Forelimb muscle (tissue), 1 donor: ENCODE results near the gene BEND7. TPM values are rescaled to one million over a fixed set of nuclear protein-coding genes. Genes with fewer than 3 reads are reported as not detected.

ENCODE experiments used
- DNase-seq: peaks from one replicate; pipeline ENCODE4 v3.0.0-alpha.2; 2013; ENCODE audit warnings: low read depth
- polyA plus RNA-seq: library from polyadenylated mRNA; unstranded; fragments of 120-200 nt; gene quantifications from one replicate; pipeline ENCODE4 v1.2.1, GENCODE V29; 2013; ENCODE audit not compliant: insufficient read length

Gene BEND7
- polyA plus RNA-seq, 1 donor = 7.8 TPM

DNA sequence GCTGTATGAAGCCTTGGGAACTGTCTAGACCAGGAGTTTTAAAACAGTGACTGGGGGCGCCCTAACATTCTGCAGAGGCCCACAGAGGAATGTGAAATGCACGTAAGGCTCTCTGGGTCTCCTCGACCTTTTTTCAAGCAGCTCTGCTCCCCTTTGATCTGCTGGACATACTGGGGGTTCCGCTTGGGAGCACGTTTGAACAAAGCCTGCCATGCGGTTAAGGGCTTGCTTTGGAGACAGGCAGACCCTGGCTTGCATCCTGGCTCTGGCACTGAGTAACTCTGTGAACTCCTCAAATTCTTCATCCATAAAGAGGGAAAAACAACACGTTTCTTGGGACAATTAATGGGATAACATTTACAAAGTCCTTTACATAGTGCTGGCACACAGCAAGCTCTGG, 7.8 kb downstream of the BEND7 start:
- DNase-seq = no peak

DNA sequence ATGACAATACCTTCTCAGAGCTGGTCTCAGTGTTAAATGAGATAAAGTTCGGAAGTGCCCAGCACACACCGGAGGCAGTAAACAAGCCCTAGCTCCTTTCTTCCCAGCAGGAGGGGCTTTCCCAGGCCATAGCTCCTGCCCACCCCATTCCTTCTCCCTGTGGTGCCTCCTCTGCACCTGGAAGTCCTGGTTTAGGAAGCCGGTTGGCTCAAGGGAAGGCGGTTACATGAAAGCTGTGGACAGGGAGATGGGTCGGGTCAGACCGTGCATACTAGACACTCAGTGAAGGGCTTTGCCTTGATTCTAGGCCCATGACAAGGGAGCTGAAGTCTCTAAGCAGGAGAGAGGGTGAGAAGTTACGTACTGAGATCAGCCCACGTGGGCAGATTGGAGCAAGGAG, 8.6 kb downstream of the BEND7 start:
- DNase-seq = no peak

- no peak for DNase-seq
Observed at GRCh38 chr10:13518076-13518692, 10.6 kb downstream of the BEND7 start.

- no peak for DNase-seq
Observed at GRCh38 chr10:13517675-13518074, 11.1 kb downstream of the BEND7 start.

GRCh38 chr10:13516176-13516575, 12.6 kb downstream of the BEND7 start:
- DNase-seq = no peak

DNA sequence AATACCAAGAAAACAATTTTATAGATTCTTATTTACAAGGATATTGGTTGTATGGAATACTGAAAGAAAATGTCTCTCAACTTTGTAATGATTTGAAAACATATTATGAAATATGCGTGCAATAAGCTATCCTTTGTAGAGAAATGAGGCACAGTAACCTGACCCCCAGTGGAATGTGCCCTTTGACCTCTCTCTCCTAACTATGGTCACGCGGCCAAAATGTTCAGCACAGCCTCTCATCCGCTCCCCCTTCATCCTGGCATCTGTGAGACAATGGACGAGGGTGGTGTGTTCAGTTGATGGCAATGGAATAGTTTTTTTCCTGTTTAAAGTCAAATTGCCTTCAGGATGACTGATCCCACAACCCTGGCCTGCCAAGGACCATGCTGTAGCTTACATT, 13.3 kb downstream of the BEND7 start:
- DNase-seq = no peak

DNA sequence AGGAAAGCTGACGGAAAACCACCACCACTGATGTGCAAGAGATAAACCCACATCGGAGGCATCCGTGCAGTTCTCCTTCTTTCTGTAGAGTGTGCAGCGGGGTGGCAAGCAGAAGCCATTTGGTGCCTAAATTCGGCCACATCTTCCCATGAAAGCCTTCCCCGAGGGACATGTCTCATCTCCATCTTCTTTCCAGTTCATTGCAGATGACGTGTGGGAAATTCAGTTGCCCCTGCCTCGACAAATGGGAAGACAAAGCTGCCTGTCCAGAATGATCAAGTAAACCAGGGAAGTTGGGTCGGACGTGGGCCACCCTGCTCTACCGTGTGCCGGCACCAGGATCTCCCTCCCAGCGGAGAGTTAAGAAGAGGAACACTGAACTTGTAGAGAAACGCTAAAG, 14.5 kb downstream of the BEND7 start:
- DNase-seq = no peak

GRCh38 chr10:13512564-13512963, 16.2 kb downstream of the BEND7 start:
- DNase-seq = no peak

- DNase-seq = no peak
Observed at GRCh38 chr10:13511409-13511808, 17.4 kb downstream of the BEND7 start.

GRCh38 chr10:13505052-13505680, 23.6 kb downstream of the BEND7 start:
- no peak for DNase-seq

GRCh38 chr10:13503745-13504463, 24.9 kb downstream of the BEND7 start:
- DNase-seq = no peak

DNA sequence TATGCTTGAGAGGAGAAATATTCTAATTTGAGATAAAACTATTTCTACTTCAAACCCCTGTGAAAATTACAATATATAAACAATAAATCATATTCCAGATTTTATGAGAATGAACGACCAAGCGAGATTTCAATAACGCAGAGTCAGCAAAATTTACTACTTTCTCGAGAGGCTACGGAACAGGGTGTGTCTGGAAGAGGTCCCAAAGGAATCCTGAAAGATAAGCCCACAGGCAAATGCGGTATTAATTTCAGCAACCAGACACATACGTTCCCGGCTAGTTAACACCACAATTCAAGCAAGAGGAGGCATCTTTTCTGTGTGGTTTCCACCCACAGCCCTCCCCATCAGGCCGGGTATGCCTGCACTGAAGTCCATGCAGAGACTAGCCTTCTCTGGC, 26.4 kb downstream of the BEND7 start:
- no peak for DNase-seq

DNA sequence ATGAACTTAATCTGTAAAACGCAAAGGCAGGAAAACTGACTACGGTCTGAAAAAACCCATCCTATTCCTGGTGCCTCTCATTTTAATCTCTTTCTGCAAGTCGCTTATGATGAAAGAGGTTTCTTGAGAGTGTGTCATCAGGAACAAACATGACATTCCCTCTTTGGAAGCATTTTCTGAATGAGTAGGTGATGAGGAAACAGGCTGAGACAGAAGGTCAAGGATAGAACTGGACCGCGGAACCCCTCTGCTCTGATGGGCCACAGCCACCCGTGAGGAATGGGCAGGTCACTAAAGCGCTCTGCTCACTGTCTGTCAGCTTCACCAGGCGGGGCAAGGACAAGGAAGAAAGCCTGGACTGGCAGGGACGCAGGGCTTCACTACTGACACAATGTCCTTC, 28.6 kb downstream of the BEND7 start:
- DNase-seq = no peak

DNA sequence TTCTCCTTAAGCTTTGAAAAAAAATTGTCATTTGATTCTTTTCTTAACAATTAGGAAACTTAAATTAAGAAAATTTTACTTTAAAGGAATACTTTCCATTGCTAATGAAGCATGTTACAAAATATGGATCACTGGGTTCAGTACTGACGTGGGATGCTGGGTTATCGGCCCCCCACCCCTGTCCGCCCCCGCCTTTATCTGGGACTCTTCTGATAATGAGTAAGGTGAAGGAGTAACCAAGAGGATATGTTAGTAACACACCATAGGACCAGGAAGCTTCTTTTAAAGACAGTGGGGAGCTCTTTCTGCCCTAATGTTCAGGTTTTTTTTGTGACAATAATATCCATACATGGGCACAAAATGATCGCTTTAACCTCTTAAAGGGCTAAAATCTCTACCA, 29.7 kb downstream of the BEND7 start:
- no peak for DNase-seq

- no peak for DNase-seq
Observed at GRCh38 chr10:13496931-13497330, 31.9 kb downstream of the BEND7 start.

GRCh38 chr10:13496164-13496563, 32.6 kb downstream of the BEND7 start:
- no peak for DNase-seq

- no peak for DNase-seq
Observed at GRCh38 chr10:13492493-13493180, 36.2 kb downstream of the BEND7 start.

GRCh38 chr10:13491747-13492360, 37.0 kb downstream of the BEND7 start:
- no peak for DNase-seq

DNA sequence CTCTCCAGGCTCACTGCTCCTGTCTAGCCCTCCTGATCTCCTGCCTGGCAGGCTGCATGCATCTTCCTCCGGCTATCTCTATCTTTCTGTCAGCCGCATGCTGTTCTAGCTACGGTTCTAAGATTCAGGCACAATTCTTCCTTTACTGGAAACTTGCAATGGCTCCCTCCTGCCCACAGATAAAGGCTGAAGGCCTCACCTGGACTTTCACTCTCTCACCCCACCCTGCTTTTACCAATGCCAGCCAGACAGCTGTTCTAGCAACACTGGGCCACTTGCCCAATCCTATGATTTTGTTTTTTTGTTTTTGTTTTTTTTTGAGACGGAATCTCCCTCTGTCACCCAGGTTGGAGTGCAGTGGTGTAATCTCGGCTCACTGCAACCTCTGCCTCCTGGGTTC, 38.3 kb downstream of the BEND7 start:
- DNase-seq = no peak

DNA sequence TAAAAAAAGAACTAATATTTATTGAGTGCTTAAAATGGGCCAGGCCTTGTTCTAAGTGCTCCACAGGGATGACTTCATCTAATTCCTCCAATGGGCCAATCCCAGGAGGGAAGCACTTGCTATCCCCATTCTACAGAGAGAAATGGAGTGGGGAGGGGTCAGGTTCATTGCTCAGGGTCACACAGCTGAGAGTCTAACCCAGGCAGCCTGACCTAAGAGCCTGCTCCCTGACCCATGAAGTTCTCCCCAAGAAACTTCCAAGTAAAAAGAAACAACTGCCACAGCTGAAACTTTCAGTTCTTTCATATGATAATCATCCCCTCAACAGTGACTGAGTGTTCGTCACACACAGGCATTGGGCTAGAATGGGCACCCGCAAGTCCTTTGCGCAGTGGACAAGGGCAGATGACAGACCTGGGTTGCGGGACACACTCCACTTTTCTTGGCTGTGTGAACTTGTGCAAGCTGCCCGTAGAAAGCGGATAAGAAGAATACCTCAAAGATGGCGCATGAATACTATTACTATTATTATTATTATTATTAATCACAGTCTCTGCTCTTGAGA, 39.7 kb downstream of the BEND7 start:
- DNase-seq = no peak

DNA sequence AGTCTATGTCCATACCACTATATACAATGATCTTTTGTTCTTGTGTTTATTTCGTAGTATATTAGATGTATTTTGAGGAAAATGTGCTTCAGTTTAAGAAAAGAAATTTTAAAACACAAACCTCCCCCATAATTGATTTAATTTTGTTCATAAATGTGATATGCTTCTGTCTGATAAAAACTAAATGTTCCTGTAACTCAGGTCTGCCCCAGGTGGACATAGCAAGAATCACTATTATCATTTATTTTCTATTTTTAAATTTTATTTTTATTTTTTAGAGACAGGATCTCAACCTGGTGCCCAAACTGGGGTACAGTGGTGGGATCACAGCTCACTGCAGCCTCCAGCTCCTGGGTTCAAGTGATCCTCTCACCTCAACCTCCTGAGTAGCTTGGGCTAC, 43.2 kb downstream of the BEND7 start:
- no peak for DNase-seq

DNA sequence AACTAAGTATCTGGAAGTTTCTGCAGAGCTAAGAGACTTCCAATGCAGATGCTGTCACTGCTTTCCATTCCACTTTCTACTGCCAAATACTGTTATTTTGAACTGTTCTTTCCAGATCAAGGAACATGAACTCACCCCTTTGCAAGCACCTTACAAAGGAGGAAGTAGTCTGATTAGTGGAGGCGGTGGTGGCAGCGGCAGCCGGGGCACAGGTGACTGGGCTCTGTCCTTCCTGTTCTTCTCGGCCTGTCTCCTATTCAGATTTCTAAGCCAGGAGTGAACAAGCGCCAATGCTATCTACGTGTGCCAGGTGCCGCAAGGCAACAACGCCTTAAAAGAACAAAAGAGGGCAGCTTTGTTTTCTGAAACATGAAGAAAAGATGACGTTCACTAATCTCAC, 44.9 kb downstream of the BEND7 start:
- DNase-seq = no peak
